HepG2 (cell line): ENCODE measurements around the gene APEX1.

Experiments used
- BRCA1 ChIP-seq: sonication (generic); formaldehyde crosslinking; IDR thresholded peaks from 2 replicates; pipeline ENCODE4 v1.4.0; 2020; ENCODE audit warnings: missing genetic modification reagents
- CHD2 ChIP-seq: IDR thresholded peaks from 2 replicates; pipeline ENCODE4 v1.6.1; 2011; ENCODE audit warnings: low read depth, low read length, improper control_type of control experiment
- HOXA7 ChIP-seq: sonication (generic); formaldehyde crosslinking; IDR thresholded peaks from 2 replicates; pipeline ENCODE4 v1.8.1; 2022; ENCODE audit warnings: mild to moderate bottlenecking, missing genetic modification reagents, moderate library complexity
- NFYB ChIP-seq: sonication (generic); formaldehyde crosslinking; IDR thresholded peaks from 2 replicates; pipeline ENCODE4 v1.4.0; 2020; ENCODE audit warnings: missing genetic modification reagents
- RAD21 ChIP-seq: fragments of 450-650 bp; formaldehyde crosslinking; IDR thresholded peaks from 2 replicates; pipeline ENCODE4 v1.5.0; 2020; ENCODE audit warnings: mild to moderate bottlenecking
- SMAD3 ChIP-seq: sonication (generic); formaldehyde crosslinking; IDR thresholded peaks from 2 replicates; pipeline ENCODE4 v1.4.0; 2020; ENCODE audit warnings: missing genetic modification reagents
- TCF7L2 ChIP-seq: IDR thresholded peaks from 2 replicates; pipeline ENCODE4 v1.6.1; 2011; ENCODE audit warnings: mild to moderate bottlenecking, low read depth, low read length, moderate library complexity
- ZNF235 ChIP-seq: sonication (generic); formaldehyde crosslinking; IDR thresholded peaks from 2 replicates; pipeline ENCODE4 v1.8.1; 2023; ENCODE audit warnings: mild to moderate bottlenecking, missing genetic modification reagents, borderline replicate concordance
- ZNF329 ChIP-seq: sonication (generic); formaldehyde crosslinking; IDR thresholded peaks from 2 replicates; pipeline ENCODE4 v1.9.0; 2021; ENCODE audit warnings: low read depth, mild to moderate bottlenecking, missing genetic modification reagents
- ZNF563 ChIP-seq: sonication (generic); formaldehyde crosslinking; IDR thresholded peaks from 2 replicates; pipeline ENCODE4 v1.8.0; 2022; ENCODE audit warnings: mild to moderate bottlenecking, moderate library complexity, missing genetic modification reagents
- ZSCAN25 ChIP-seq: sonication (generic); formaldehyde crosslinking; IDR thresholded peaks from 2 replicates; pipeline ENCODE4 v1.8.0; 2022; ENCODE audit warnings: mild to moderate bottlenecking, missing genetic modification reagents
- TF ChIP-seq, protein P1 (sequence below): sonication (generic); formaldehyde crosslinking; IDR thresholded peaks from 2 replicates; pipeline ENCODE4 v1.5.0; 2020; ENCODE audit warnings: mild to moderate bottlenecking, missing genetic modification reagents, moderate library complexity
- TF ChIP-seq, protein P2 (sequence below): sonication (generic); formaldehyde crosslinking; IDR thresholded peaks from 2 replicates; pipeline ENCODE4 v1.4.0; 2020; ENCODE audit warnings: low read depth, mild to moderate bottlenecking, missing genetic modification reagents

DNA sequence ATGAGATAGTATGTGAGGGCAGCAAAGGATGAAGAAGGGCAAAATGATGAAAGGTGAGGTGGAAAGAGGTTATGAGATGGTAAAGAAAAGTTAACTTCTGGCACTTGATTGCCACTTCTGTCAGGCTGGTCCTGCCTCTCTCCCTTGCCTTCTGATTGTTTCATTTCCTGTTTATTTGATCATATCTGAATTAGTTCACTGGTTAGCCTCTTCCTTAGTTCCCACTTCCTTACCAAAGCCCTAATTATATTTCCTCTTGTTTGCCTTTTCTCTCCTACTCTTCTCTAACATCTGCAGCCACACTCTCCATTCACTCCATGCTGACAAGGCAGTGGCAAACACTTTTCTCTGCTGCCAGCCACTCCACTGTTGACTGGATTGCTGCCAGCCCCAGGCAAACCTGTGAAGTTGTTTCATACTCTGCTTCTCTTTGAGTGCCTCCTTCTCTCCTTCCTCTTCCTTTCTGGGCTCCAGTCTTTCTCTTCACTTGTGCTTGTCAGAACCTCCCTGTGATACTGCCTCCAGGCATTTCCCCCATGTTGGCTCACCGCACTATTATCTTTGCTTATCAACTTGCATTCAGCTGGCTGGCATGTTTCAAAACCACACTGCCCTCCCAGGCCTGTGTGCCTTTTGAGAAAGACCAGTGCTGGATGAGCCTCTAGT, 22.3 kb downstream of the APEX1 start:
- no peak for TF ChIP-seq ZNF563
- no peak for TF ChIP-seq ZNF235 (CRISPR knock-in tag)
- no peak for TF ChIP-seq SMAD3 (CRISPR knock-in tag)
- no peak for TF ChIP-seq RAD21
- TF ChIP-seq, protein P1, sequence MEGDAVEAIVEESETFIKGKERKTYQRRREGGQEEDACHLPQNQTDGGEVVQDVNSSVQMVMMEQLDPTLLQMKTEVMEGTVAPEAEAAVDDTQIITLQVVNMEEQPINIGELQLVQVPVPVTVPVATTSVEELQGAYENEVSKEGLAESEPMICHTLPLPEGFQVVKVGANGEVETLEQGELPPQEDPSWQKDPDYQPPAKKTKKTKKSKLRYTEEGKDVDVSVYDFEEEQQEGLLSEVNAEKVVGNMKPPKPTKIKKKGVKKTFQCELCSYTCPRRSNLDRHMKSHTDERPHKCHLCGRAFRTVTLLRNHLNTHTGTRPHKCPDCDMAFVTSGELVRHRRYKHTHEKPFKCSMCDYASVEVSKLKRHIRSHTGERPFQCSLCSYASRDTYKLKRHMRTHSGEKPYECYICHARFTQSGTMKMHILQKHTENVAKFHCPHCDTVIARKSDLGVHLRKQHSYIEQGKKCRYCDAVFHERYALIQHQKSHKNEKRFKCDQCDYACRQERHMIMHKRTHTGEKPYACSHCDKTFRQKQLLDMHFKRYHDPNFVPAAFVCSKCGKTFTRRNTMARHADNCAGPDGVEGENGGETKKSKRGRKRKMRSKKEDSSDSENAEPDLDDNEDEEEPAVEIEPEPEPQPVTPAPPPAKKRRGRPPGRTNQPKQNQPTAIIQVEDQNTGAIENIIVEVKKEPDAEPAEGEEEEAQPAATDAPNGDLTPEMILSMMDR (CRISPR knock-in tag), result no peak
- TF ChIP-seq NFYB (CRISPR knock-in tag), result no peak
- no peak for TF ChIP-seq TCF7L2
- no peak for TF ChIP-seq CHD2
- TF ChIP-seq, protein P2, sequence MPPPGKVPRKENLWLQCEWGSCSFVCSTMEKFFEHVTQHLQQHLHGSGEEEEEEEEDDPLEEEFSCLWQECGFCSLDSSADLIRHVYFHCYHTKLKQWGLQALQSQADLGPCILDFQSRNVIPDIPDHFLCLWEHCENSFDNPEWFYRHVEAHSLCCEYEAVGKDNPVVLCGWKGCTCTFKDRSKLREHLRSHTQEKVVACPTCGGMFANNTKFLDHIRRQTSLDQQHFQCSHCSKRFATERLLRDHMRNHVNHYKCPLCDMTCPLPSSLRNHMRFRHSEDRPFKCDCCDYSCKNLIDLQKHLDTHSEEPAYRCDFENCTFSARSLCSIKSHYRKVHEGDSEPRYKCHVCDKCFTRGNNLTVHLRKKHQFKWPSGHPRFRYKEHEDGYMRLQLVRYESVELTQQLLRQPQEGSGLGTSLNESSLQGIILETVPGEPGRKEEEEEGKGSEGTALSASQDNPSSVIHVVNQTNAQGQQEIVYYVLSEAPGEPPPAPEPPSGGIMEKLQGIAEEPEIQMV, result no peak
- no peak for TF ChIP-seq HOXA7
- TF ChIP-seq ZSCAN25, result no peak
- TF ChIP-seq ZNF329, result no peak
- no peak for TF ChIP-seq BRCA1 (CRISPR knock-in tag)
